NCI-H146 treated with DMSO at 0.1 percent for 48 hours (cell line): ENCODE results near the gene KLK7.

ENCODE experiments used
- DNase-seq: peaks from one replicate; lab custom pipeline; 2025; ENCODE audit not compliant: unreplicated experiment; lab: John Stamatoyannopoulos, UW

Gene KLK7

GRCh38 chr19:50939596-50939995 is 44.1 kb downstream of the KLK7 start:
- no peak for DNase-seq

DNA sequence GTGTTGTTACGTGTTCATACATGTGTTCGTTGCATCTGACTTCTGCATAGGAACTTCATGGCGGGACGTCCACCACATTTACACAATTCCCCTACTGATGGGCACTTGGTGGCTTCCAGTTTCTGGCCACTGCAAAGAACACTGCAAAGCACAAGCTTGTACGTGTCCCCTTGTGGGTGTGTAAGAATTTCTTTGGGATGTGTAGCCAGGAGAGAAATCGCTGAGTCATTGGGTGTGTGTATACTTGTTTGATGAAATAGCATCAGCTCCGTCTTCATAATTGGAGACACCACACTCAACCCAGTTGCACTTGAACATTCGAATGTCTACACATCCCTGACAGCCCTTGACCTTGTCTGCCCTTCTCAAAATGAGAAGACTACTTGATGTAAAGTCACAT is 50.1 kb downstream of the KLK7 start:
- DNase-seq = no peak

- no peak for DNase-seq
Measured at GRCh38 chr19:50932690-50933083, 51.0 kb downstream of the KLK7 start.

DNA sequence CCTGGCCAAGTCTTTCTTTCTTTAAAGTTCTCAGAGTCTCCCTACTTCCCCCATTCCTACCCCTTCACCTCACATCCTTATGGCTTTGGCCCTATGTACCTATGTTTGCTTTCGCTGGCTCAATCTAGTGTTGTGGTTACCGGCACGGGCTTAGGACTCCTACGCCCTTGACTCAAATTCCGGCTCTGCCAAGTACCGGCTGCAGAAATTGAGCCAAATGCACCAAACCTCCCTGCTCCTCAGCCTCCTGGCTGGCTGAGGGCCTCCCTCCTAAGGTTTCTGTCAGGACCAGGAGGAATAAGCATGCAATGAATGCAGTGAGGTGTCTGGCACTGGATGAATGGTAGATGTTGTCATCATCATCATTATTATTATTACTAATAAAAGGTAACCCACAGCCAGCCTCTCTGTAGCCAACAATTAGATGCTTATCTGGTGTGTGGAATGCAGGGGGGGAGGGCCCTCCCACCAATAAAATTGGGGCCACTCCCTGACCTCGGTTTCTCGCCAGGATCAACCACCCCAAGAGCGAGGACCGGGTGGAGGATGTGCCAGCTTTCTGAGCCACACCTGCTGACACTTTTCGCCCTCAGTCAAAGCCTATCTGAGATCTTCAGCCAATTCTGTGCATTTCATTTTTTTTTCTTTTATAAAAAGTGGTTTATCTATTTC is 51.6 kb downstream of the KLK7 start:
- DNase-seq = no peak

GRCh38 chr19:50931023-50931422 is 52.7 kb downstream of the KLK7 start:
- DNase-seq = no peak

DNA sequence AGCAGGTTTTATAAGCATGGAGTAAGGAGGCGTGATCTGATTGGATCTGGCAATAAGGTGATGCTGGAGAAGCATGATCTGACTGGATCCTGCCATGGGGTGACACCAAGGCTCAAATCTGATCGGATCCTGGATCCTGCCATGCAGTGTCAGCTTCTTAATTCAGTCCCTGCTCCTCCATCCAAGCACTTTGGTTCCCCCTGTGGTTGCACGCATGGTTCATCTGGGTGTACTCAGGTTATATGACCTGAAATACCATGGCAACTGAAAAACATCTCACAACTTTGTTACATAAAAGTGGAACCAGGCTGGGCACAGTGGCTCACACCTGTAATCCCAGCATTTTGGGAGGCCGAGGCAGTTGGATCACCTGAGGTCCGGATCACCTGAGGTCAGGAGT is 54.9 kb downstream of the KLK7 start:
- DNase-seq = no peak
